ENCODE results near the gene ZNF554. TPM values are rescaled to one million over a fixed set of nuclear protein-coding genes. Genes with fewer than 3 reads are reported as not detected.

The ZNF554 gene
- total and polyA plus RNA-seq, 2 experiments from 2014 or later: 2.0 to 7.5 TPM

DNA sequence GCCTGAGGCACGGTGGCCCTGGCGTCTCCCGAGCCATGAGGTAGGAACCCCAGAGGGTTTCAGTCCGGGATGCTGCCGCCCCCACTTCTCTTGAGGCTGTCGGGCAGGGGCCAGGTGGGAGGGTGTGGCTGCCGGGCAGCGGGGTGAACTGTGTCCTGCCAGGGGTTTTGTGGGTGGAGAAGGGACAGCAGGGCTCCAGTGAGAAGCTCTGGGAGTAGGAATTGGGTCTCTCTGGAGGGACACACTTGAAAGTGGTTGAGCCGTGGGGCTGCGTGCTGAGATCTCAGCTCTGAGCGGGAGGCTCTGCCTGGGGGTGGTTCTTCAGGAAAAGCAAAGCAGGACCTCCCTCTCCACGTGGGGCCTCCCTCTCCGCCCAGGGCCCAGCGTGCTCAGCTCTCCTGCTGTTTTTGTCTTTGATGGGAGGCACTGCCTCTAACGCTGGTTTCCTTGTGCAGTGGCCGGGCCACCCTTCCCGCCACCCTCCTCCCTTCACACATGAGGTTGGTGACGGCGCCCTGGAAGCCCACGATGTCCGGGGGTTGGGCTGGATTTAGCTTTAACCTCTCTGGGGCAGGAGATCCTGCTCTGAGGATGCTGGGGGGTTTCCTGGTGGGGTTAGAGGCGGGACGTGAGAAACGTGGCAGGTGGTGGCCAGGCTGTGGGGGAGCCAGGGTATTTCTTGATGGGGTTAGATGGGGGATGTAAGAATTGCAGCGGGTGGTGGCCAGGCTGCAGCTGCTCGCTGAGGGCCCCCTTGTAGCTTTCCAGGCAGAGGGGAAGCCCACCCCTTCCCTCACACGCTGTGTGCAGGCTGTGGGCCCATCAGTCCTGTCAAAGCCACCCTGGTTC is 15.3 kb upstream of the ZNF554 start:
- ATAC-seq (no peak), DNase-seq (ENCODE audit: low spot score) (no peak)
- H3K27me3 Mint-ChIP-seq (ENCODE audit: insufficient read depth, low read depth, poor library complexity): peaks cover 11% of the 10 kb centered on the region
- no peak overlapping the region for H3K4me3 ChIP-seq
- H3K9me2 ChIP-seq (ENCODE audit: insufficient read depth): no peaks in the 10 kb centered on the region
- H4K20me1 ChIP-seq (replicated peaks; ENCODE audit: insufficient read depth): no peaks in the 10 kb centered on the region; the same call in 1 of the 2 replicates
- H3K36me3 ChIP-seq (ENCODE audit: insufficient read depth): no peaks in the 10 kb centered on the region; the same call in 1 of the 2 replicates
- peaks cover 52% of the 10 kb centered on the region for H3K36me3 Mint-ChIP-seq (ENCODE audit: low read depth)
- no peaks in the 10 kb centered on the region for H3K4me1 ChIP-seq (ENCODE audit: insufficient read depth)
- TF ChIP-seq ZNF331 (CRISPR knock-in tag; IDR thresholded peaks at IDR 0.05; ENCODE audit: low read depth): no peak
- H3K79me2 ChIP-seq (replicated peaks; ENCODE audit: insufficient read depth): peaks cover 3% of the 10 kb centered on the region
- no peaks in the 10 kb centered on the region for H3K4me1 Mint-ChIP-seq
- no peak overlapping the region for H3K4me3 Mint-ChIP-seq
- no peaks in the 10 kb centered on the region for H3F3A ChIP-seq (replicated peaks; ENCODE audit: low read depth)
- no peak overlapping the region for H2AFZ ChIP-seq
- H3K27me3 ChIP-seq (ENCODE audit: insufficient read depth): no peaks in the 10 kb centered on the region
- no peaks in the 10 kb centered on the region; the same call in 2 of the 3 replicates for H3K9me3 Mint-ChIP-seq
- no peak overlapping the region for H3K27ac Mint-ChIP-seq
- no peak overlapping the region for H3K4me2 ChIP-seq
- no peak overlapping the region for H3K27ac ChIP-seq (ENCODE audit: low read depth)

GRCh38 chr19:2805261-2805900 is 14.3 kb upstream of the ZNF554 start:
- Histone ChIP-seq H3K4me1 (ENCODE audit: insufficient read depth) (no peaks in the 10 kb centered on the region), H3K27ac (ENCODE audit: low read depth) (no peak overlapping the region), H3K36me3 (ENCODE audit: insufficient read depth) (no peaks in the 10 kb centered on the region; the same call in 1 of the 2 replicates), H3K79me2 (replicated peaks; ENCODE audit: insufficient read depth) (peaks cover 3% of the 10 kb centered on the region), H3K4me3 (no peak overlapping the region), H4K20me1 (replicated peaks; ENCODE audit: insufficient read depth) (no peaks in the 10 kb centered on the region; the same call in 1 of the 2 replicates), H2AFZ (no peak overlapping the region), H3K9me2 (ENCODE audit: insufficient read depth) (no peaks in the 10 kb centered on the region), H3K27me3 (ENCODE audit: insufficient read depth) (no peaks in the 10 kb centered on the region), H3K4me2 (no peak overlapping the region), H3F3A (replicated peaks; ENCODE audit: low read depth) (no peaks in the 10 kb centered on the region)
- ATAC-seq (no peak), DNase-seq (ENCODE audit: low spot score) (no peak)
- Mint-ChIP-seq H3K4me3 (no peak overlapping the region), H3K27me3 (ENCODE audit: insufficient read depth, low read depth, poor library complexity) (peaks cover 11% of the 10 kb centered on the region), H3K9me3 (no peaks in the 10 kb centered on the region; the same call in 2 of the 3 replicates), H3K27ac (no peak overlapping the region), H3K36me3 (ENCODE audit: low read depth) (peaks cover 53% of the 10 kb centered on the region), H3K4me1 (no peaks in the 10 kb centered on the region)
- TF ChIP-seq ETS1 (IDR thresholded peaks at IDR 0.05) (no peak), EZH2 (IDR thresholded peaks at IDR 0.05; ENCODE audit: low read depth, unreplicated experiment) (no peak), EZH2phosphoT487 (IDR thresholded peaks at IDR 0.05; ENCODE audit: unreplicated experiment) (no peak), JUNB (IDR thresholded peaks at IDR 0.05; ENCODE audit: unreplicated experiment) (no peak), POLR2AphosphoS5 (IDR thresholded peaks at IDR 0.05; ENCODE audit: low read depth) (no peak), ZNF331 (CRISPR knock-in tag; IDR thresholded peaks at IDR 0.05; ENCODE audit: low read depth) (no peak), ZNF114 (CRISPR knock-in tag; IDR thresholded peaks at IDR 0.05) (no peak), CREB1 (CRISPR knock-in tag; IDR thresholded peaks at IDR 0.05; ENCODE audit: low read depth) (no peak), NANOG (IDR thresholded peaks at IDR 0.05; ENCODE audit: borderline replicate concordance) (no peak)
- TF ChIP-seq, protein P1, sequence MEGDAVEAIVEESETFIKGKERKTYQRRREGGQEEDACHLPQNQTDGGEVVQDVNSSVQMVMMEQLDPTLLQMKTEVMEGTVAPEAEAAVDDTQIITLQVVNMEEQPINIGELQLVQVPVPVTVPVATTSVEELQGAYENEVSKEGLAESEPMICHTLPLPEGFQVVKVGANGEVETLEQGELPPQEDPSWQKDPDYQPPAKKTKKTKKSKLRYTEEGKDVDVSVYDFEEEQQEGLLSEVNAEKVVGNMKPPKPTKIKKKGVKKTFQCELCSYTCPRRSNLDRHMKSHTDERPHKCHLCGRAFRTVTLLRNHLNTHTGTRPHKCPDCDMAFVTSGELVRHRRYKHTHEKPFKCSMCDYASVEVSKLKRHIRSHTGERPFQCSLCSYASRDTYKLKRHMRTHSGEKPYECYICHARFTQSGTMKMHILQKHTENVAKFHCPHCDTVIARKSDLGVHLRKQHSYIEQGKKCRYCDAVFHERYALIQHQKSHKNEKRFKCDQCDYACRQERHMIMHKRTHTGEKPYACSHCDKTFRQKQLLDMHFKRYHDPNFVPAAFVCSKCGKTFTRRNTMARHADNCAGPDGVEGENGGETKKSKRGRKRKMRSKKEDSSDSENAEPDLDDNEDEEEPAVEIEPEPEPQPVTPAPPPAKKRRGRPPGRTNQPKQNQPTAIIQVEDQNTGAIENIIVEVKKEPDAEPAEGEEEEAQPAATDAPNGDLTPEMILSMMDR (conservative IDR thresholded peaks at IDR 0.05; ENCODE audit: low read depth in 2 of 2): no peak
- TF ChIP-seq, protein P2, sequence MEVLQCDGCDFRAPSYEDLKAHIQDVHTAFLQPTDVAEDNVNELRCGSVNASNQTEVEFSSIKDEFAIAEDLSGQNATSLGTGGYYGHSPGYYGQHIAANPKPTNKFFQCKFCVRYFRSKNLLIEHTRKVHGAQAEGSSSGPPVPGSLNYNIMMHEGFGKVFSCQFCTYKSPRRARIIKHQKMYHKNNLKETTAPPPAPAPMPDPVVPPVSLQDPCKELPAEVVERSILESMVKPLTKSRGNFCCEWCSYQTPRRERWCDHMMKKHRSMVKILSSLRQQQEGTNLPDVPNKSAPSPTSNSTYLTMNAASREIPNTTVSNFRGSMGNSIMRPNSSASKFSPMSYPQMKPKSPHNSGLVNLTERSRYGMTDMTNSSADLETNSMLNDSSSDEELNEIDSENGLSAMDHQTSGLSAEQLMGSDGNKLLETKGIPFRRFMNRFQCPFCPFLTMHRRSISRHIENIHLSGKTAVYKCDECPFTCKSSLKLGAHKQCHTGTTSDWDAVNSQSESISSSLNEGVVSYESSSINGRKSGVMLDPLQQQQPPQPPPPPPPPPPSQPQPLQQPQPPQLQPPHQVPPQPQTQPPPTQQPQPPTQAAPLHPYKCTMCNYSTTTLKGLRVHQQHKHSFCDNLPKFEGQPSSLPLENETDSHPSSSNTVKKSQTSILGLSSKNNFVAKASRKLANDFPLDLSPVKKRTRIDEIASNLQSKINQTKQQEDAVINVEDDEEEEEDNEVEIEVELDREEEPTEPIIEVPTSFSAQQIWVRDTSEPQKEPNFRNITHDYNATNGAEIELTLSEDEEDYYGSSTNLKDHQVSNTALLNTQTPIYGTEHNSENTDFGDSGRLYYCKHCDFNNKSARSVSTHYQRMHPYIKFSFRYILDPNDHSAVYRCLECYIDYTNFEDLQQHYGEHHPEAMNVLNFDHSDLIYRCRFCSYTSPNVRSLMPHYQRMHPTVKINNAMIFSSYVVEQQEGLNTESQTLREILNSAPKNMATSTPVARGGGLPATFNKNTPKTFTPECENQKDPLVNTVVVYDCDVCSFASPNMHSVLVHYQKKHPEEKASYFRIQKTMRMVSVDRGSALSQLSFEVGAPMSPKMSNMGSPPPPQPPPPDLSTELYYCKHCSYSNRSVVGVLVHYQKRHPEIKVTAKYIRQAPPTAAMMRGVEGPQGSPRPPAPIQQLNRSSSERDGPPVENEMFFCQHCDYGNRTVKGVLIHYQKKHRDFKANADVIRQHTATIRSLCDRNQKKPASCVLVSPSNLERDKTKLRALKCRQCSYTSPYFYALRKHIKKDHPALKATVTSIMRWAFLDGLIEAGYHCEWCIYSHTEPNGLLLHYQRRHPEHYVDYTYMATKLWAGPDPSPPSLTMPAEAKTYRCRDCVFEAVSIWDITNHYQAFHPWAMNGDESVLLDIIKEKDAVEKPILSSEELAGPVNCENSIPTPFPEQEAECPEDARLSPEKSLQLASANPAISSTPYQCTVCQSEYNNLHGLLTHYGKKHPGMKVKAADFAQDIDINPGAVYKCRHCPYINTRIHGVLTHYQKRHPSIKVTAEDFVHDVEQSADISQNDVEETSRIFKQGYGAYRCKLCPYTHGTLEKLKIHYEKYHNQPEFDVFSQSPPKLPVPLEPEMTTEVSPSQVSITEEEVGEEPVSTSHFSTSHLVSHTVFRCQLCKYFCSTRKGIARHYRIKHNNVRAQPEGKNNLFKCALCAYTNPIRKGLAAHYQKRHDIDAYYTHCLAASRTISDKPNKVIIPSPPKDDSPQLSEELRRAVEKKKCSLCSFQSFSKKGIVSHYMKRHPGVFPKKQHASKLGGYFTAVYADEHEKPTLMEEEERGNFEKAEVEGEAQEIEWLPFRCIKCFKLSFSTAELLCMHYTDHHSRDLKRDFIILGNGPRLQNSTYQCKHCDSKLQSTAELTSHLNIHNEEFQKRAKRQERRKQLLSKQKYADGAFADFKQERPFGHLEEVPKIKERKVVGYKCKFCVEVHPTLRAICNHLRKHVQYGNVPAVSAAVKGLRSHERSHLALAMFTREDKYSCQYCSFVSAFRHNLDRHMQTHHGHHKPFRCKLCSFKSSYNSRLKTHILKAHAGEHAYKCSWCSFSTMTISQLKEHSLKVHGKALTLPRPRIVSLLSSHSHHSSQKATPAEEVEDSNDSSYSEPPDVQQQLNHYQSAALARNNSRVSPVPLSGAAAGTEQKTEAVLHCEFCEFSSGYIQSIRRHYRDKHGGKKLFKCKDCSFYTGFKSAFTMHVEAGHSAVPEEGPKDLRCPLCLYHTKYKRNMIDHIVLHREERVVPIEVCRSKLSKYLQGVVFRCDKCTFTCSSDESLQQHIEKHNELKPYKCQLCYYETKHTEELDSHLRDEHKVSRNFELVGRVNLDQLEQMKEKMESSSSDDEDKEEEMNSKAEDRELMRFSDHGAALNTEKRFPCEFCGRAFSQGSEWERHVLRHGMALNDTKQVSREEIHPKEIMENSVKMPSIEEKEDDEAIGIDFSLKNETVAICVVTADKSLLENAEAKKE (CRISPR knock-in tag; IDR thresholded peaks at IDR 0.05): no peak

All from GM23338 (cell line).